GM20000 (cell line): ENCODE results near the gene RHOBTB1.

Experiments used
- DNase-seq: peaks from one replicate; pipeline ENCODE4 v3.0.0; 2012; ENCODE audit warnings: low spot score
- TF ChIP-seq, protein P1 (sequence below): IDR thresholded peaks from 2 replicates; pipeline ENCODE4 v1.5.1; 2012; ENCODE audit warnings: mild to moderate bottlenecking, control low read depth; ENCODE audit errors: extremely low read depth, missing control alignments

The RHOBTB1 gene

DNA sequence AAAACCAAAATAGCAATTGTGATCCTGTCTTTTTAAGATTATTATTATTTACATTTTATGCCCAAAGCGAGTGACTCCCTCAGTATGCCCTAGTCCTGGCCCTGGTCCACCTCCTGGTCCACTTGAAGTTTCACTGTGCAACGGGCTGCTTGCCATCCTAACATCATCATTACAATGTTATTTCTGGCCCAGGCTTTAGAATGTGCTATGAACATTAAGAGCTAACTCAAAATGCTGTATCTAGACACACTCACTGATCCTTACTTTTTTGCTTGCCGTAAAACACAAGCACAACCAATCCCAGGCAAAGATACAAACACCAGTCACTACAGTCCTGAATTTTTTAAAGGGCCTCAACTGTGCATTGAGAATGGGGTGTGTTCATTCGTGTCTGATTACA, 38.4 kb downstream of the RHOBTB1 start:
- TF ChIP-seq, protein P1, sequence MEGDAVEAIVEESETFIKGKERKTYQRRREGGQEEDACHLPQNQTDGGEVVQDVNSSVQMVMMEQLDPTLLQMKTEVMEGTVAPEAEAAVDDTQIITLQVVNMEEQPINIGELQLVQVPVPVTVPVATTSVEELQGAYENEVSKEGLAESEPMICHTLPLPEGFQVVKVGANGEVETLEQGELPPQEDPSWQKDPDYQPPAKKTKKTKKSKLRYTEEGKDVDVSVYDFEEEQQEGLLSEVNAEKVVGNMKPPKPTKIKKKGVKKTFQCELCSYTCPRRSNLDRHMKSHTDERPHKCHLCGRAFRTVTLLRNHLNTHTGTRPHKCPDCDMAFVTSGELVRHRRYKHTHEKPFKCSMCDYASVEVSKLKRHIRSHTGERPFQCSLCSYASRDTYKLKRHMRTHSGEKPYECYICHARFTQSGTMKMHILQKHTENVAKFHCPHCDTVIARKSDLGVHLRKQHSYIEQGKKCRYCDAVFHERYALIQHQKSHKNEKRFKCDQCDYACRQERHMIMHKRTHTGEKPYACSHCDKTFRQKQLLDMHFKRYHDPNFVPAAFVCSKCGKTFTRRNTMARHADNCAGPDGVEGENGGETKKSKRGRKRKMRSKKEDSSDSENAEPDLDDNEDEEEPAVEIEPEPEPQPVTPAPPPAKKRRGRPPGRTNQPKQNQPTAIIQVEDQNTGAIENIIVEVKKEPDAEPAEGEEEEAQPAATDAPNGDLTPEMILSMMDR, result no peak
- DNase-seq, result no peak

GRCh38 chr10:60903096-60903495, 40.9 kb downstream of the RHOBTB1 start:
- TF ChIP-seq, protein P1, result no peak
- DNase-seq, result no peak

DNA sequence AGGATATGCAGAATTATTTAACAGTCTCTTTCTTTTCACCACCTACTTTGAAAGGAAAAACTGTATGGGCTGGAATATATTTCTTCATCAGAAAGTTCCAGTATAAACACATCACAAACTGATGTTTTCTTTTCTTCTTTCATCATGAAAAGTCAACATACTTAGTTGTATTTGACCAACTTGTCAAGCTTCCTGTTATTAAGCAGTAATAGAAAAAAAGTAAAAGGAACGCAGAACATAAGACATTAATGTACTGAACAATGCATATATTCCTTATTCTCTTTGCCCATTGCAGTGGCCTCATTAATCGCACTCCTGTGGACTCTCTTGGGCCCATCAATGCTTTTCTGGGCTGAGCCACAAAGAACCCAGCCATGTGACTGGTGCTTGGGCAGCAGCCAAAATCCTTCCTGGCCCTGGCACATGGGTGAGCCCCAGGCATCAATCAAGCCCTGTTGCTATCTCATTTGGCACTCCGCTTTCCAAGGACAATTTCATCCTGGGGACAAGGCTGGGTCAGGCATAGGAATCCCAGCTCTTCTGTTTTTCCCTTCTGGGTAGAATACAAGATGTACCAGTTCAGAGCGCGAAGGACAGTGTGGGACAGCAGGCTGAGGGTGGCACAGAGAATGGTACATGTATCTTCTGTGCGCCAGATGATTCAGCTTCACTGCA, 42.3 kb downstream of the RHOBTB1 start:
- no peak for DNase-seq
- TF ChIP-seq, protein P1, result no peak

DNA sequence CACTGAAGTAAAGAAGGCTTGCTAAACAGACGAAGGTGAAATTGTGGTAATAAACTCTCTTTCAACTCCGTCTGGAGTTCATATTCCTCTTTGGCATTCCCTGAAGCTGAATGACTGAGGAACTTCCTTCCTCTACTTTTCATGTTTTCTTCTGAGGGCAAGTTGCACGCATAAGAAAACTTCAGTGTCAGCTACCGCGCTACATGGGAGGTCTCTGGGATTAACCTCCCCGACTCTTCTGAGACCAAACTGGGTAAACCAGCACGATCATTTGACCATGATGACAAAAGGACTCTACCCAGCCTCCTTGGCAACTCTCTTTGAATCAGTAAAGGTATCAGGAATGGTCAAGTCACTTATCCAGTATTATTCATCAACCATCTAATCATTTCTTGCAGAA, 44.7 kb downstream of the RHOBTB1 start:
- DNase-seq, result no peak
- TF ChIP-seq, protein P1, result no peak

GRCh38 chr10:60898321-60898720, 45.7 kb downstream of the RHOBTB1 start:
- TF ChIP-seq, protein P1, result no peak
- no peak for DNase-seq

DNA sequence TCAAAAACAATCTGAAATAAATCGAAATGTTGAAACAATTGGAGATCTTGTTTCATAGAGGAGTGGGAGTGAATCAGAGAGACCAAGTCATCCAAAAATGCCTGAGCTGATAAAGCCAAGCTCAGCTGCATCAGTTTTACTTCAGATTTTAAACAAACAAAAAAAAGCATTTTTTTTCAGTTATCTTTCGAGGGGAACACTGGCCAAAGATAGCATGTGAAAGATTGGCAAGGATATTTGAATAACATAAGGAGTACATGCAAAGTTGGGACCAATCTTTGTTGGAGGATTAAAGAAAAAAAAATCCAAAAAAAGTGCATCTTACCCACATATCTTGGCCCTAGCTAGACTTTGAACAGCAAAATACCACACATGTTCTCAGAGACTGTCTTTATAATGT, 47.2 kb downstream of the RHOBTB1 start:
- TF ChIP-seq, protein P1, result no peak
- no peak for DNase-seq

DNA sequence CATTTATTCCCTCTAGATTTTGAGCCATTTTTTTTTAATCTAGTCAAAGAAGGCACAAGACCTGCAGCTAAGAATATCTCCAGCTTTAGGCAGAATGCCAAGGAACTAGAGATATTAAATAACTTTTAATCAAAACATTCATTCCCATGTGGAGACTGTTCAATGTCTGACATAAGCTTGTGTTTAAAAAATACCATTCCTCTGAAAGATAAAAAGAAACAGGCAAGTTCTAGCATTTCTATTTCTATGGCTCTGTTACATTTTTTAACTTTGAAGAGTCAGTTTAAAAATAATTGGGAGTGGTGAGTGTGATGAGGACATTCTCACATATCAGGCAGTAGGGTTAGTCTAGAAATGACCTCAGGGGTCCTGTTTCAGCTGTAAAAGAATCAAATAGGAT, 48.0 kb downstream of the RHOBTB1 start:
- TF ChIP-seq, protein P1, result no peak

More for the DNA sequence above, 48.0 kb downstream of the RHOBTB1 start:
- no peak for DNase-seq
